H1 (cell line): ENCODE data around the gene WFIKKN1.

Experiments
- CBX5 ChIP-seq: fragments of 300-800, 300-1000 bp; sonication (generic); IDR thresholded peaks from 2 replicates; pipeline ENCODE4 v1.7.1; 2016; ENCODE audit warnings: antibody characterized with exemption, low read length, low read depth
- CTCF ChIP-seq, 3 experiments: IDR thresholded peaks; 1 replicate in 2 of 3; 2 replicates in 1 of 3; pipeline versions ENCODE4 v1.5.1 to v1.6.1; 2011; ENCODE audit warnings: low read length in 3 of 3, mild to moderate bottlenecking in 3 of 3, inconsistent platforms in 2 of 3, low read depth in 1 of 3, moderate library complexity in 1 of 3; ENCODE audit not compliant: insufficient read depth in 1 of 3; ENCODE audit errors: control extremely low read depth in 1 of 3
- EGR1 ChIP-seq: IDR thresholded peaks from 2 replicates; pipeline ENCODE4 v1.6.1; 2011; ENCODE audit warnings: low read depth, low read length, borderline replicate concordance
- GTF2F1 ChIP-seq: IDR thresholded peaks from 2 replicates; pipeline ENCODE4 v1.6.1; 2012; ENCODE audit warnings: low read depth, low read length, improper control_type of control experiment, borderline replicate concordance
- MAX ChIP-seq: IDR thresholded peaks from 2 replicates; pipeline ENCODE4 v1.6.1; 2012; ENCODE audit warnings: inconsistent platforms
- PHF8 ChIP-seq: fragments of 200-600 bp; sonication (generic); conservative IDR thresholded peaks from 2 replicates; pipeline ENCODE4 v1.7.1; 2012; ENCODE audit warnings: low read depth, mild to moderate bottlenecking, inconsistent platforms, low read length, moderate library complexity
- POLR2A ChIP-seq, 2 experiments: IDR thresholded peaks; 1 replicate in 1 of 2; 2 replicates in 1 of 2; pipeline ENCODE4 v1.6.1; 2011; ENCODE audit warnings: low read depth in 2 of 2, low read length in 2 of 2, mild to moderate bottlenecking in 2 of 2; ENCODE audit errors: control extremely low read depth in 1 of 2
- POLR2AphosphoS5 ChIP-seq: IDR thresholded peaks from 2 replicates; pipeline ENCODE4 v1.6.1; 2011; ENCODE audit warnings: low read depth, low read length
- POU5F1 ChIP-seq: IDR thresholded peaks from 2 replicates; pipeline ENCODE4 v1.6.1; 2011; ENCODE audit warnings: low read depth, mild to moderate bottlenecking, low read length, moderate library complexity
- SIN3A ChIP-seq, 2 experiments: IDR thresholded peaks in 1 of 2; conservative IDR thresholded peaks in 1 of 2; 2 replicates each; pipeline ENCODE4 v1.6.1; 2011 to 2012; ENCODE audit warnings: low read length in 2 of 2, improper control_type of control experiment in 1 of 2, low read depth in 1 of 2, mild to moderate bottlenecking in 1 of 2
- SUZ12 ChIP-seq: fragments of 200-600 bp; sonication (generic); IDR thresholded peaks from 2 replicates; pipeline ENCODE4 v1.6.1; 2012; ENCODE audit warnings: mild to moderate bottlenecking, inconsistent platforms, low read length, moderate library complexity, mixed read lengths
- USF2 ChIP-seq: IDR thresholded peaks from 2 replicates; pipeline ENCODE4 v1.6.1; 2011; ENCODE audit warnings: low read length, improper control_type of control experiment

- TF ChIP-seq CTCF (IDR thresholded peaks at IDR 0.05; ENCODE audit: control extremely low read depth in 1 of 3, insufficient read depth in 1 of 3, low read depth in 1 of 3, low read length in 3 of 3) (no peak), SIN3A (conservative IDR thresholded peaks at IDR 0.05 in 1 of 2, IDR thresholded peaks at IDR 0.05 in 1 of 2; ENCODE audit: low read depth in 1 of 2, low read length in 2 of 2) (0 out of 4 replicates have a peak, but pooled peaks of 1 of the 2 experiments have one; percentile 19), PHF8 (no peak), MAX (no peak), USF2 (0 out of 2 replicates have a peak, but pooled peaks have one; percentile 1), GTF2F1 (no peak), POLR2AphosphoS5 (no peak; the same call in 1 of the 2 replicates), POU5F1 (no peak), SUZ12 (no peak), POLR2A (IDR thresholded peaks at IDR 0.05; ENCODE audit: control extremely low read depth in 1 of 2, low read depth in 2 of 2, low read length in 2 of 2) (no peak), CBX5 (no peak), EGR1 (no peak)
These were observed 52.7 kb downstream of the WFIKKN1 start for GRCh38 chr16:683396-684070.
